ENCODE data around the gene DPH6. TPM values are rescaled to one million over a fixed set of nuclear protein-coding genes. Genes with fewer than 3 reads are reported as not detected.

DPH6 gene
- total and polyA plus RNA-seq, 3 experiments from 2014 or later: 9.6 to 17.0 (median 11.4) TPM

GRCh38 chr15:35562641-35563040 lies 16.7 kb upstream of the DPH6 start:
- Mint-ChIP-seq H3K36me3 (no peaks in the 10 kb centered on the region), H3K4me1 (no peaks in the 10 kb centered on the region), H3K4me3 (no peak overlapping the region), H3K9me3 (no peaks in the 10 kb centered on the region), H3K27ac (no peak overlapping the region), H3K27me3 (no peaks in the 10 kb centered on the region)
- Histone ChIP-seq H3K4me3 (ENCODE audit: low read length) (no peak overlapping the region), H3K4me1 (ENCODE audit: insufficient read depth, low read length) (no peaks in the 10 kb centered on the region), H3K9me3 (ENCODE audit: low read length) (no peaks in the 10 kb centered on the region), H3K27ac (ENCODE audit: low read depth, low read length) (no peak overlapping the region), H3K27me3 (ENCODE audit: insufficient read depth, low read length, poor library complexity, severe bottlenecking) (no peaks in the 10 kb centered on the region), H3K36me3 (ENCODE audit: insufficient read depth, low read length) (no peaks in the 10 kb centered on the region)
- no peak for DNase-seq
- CTCF ChIA-PET: no interaction called here
- POLR2A ChIA-PET: no interaction called here

GRCh38 chr15:35561308-35561707 lies 15.3 kb upstream of the DPH6 start:
- H3K27me3 Mint-ChIP-seq: no peaks in the 10 kb centered on the region
- no peak for DNase-seq
- no peak overlapping the region for H3K4me3 ChIP-seq (ENCODE audit: low read length)
- no peaks in the 10 kb centered on the region for H3K9me3 ChIP-seq (ENCODE audit: low read length)
- ChIA-PET POLR2A (no interaction called here), CTCF (no interaction called here)
- no peaks in the 10 kb centered on the region for H3K36me3 ChIP-seq (ENCODE audit: insufficient read depth, low read length)
- no peak overlapping the region for H3K4me3 Mint-ChIP-seq
- H3K4me1 Mint-ChIP-seq: no peaks in the 10 kb centered on the region
- no peak overlapping the region for H3K27ac ChIP-seq (ENCODE audit: low read depth, low read length)
- no peak overlapping the region for H3K27ac Mint-ChIP-seq
- no peaks in the 10 kb centered on the region for H3K36me3 Mint-ChIP-seq
- H3K4me1 ChIP-seq (ENCODE audit: insufficient read depth, low read length): no peaks in the 10 kb centered on the region
- H3K9me3 Mint-ChIP-seq: no peaks in the 10 kb centered on the region
- no peaks in the 10 kb centered on the region for H3K27me3 ChIP-seq (ENCODE audit: insufficient read depth, low read length, poor library complexity, severe bottlenecking)

- Mint-ChIP-seq H3K9me3 (no peaks in the 10 kb centered on the region), H3K27ac (no peak overlapping the region), H3K4me1 (no peaks in the 10 kb centered on the region), H3K27me3 (no peaks in the 10 kb centered on the region), H3K4me3 (no peak overlapping the region), H3K36me3 (no peaks in the 10 kb centered on the region)
- H3K27ac ChIP-seq (ENCODE audit: low read depth, low read length): no peak overlapping the region
- no peaks in the 10 kb centered on the region for H3K9me3 ChIP-seq (ENCODE audit: low read length)
- ChIA-PET POLR2A (no interaction called here), CTCF (no interaction called here)
- no peaks in the 10 kb centered on the region for H3K36me3 ChIP-seq (ENCODE audit: insufficient read depth, low read length)
- no peak overlapping the region for H3K4me3 ChIP-seq (ENCODE audit: low read length)
- no peak for DNase-seq
- no peaks in the 10 kb centered on the region for H3K27me3 ChIP-seq (ENCODE audit: insufficient read depth, low read length, poor library complexity, severe bottlenecking)
- H3K4me1 ChIP-seq (ENCODE audit: insufficient read depth, low read length): no peaks in the 10 kb centered on the region
Measured at GRCh38 chr15:35560870-35561269, 14.9 kb upstream of the DPH6 start.

GRCh38 chr15:35560258-35560657 lies 14.3 kb upstream of the DPH6 start:
- ChIA-PET POLR2A (no interaction called here), CTCF (no interaction called here)
- DNase-seq: no peak
- Histone ChIP-seq H3K27me3 (ENCODE audit: insufficient read depth, low read length, poor library complexity, severe bottlenecking) (no peaks in the 10 kb centered on the region), H3K4me1 (ENCODE audit: insufficient read depth, low read length) (no peaks in the 10 kb centered on the region), H3K27ac (ENCODE audit: low read depth, low read length) (no peak overlapping the region), H3K36me3 (ENCODE audit: insufficient read depth, low read length) (no peaks in the 10 kb centered on the region), H3K4me3 (ENCODE audit: low read length) (no peak overlapping the region), H3K9me3 (ENCODE audit: low read length) (no peaks in the 10 kb centered on the region)
- H3K4me3 Mint-ChIP-seq: no peak overlapping the region
- no peaks in the 10 kb centered on the region for H3K36me3 Mint-ChIP-seq
- H3K9me3 Mint-ChIP-seq: no peaks in the 10 kb centered on the region
- no peak overlapping the region for H3K27ac Mint-ChIP-seq
- no peaks in the 10 kb centered on the region for H3K4me1 Mint-ChIP-seq
- no peaks in the 10 kb centered on the region for H3K27me3 Mint-ChIP-seq

GRCh38 chr15:35559683-35560082 lies 13.7 kb upstream of the DPH6 start:
- CTCF ChIA-PET: no interaction called here

DNA sequence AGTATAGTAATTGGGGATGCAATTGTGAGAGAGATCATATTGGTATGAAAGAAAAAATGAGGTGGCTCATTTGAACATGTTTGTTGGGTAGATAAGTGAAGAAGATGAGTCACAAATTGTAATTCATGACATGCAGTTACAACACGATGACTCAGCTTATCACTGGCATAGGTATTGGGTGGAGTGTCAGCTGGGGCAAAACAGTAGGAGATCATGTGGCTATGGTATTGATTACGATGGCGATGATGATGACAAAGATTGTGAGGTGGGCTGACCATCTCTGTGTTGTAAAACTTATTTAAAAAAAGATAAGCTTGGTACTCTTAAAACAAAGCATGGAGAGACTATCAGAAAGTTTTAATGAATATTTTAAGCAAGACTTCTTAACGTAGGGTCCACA lies 11.6 kb upstream of the DPH6 start:
- POLR2A ChIA-PET: no interaction called here
- H3K36me3 Mint-ChIP-seq: no peaks in the 10 kb centered on the region
- no peak for DNase-seq

More at GRCh38 chr15:35559683-35560082, 13.7 kb upstream of the DPH6 start:
- DNase-seq: no peak
- H3K9me3 Mint-ChIP-seq: no peaks in the 10 kb centered on the region
- H3K36me3 Mint-ChIP-seq: no peaks in the 10 kb centered on the region
- H3K9me3 ChIP-seq (ENCODE audit: low read length): no peaks in the 10 kb centered on the region
- no peaks in the 10 kb centered on the region for H3K4me1 ChIP-seq (ENCODE audit: insufficient read depth, low read length)
- H3K4me1 Mint-ChIP-seq: no peaks in the 10 kb centered on the region
- H3K4me3 Mint-ChIP-seq: no peak overlapping the region
- H3K4me3 ChIP-seq (ENCODE audit: low read length): no peak overlapping the region
- POLR2A ChIA-PET: no interaction called here
- no peak overlapping the region for H3K27ac ChIP-seq (ENCODE audit: low read depth, low read length)
- H3K27me3 Mint-ChIP-seq: no peaks in the 10 kb centered on the region
- no peaks in the 10 kb centered on the region for H3K27me3 ChIP-seq (ENCODE audit: insufficient read depth, low read length, poor library complexity, severe bottlenecking)
- H3K27ac Mint-ChIP-seq: no peak overlapping the region
- no peaks in the 10 kb centered on the region for H3K36me3 ChIP-seq (ENCODE audit: insufficient read depth, low read length)

DNA sequence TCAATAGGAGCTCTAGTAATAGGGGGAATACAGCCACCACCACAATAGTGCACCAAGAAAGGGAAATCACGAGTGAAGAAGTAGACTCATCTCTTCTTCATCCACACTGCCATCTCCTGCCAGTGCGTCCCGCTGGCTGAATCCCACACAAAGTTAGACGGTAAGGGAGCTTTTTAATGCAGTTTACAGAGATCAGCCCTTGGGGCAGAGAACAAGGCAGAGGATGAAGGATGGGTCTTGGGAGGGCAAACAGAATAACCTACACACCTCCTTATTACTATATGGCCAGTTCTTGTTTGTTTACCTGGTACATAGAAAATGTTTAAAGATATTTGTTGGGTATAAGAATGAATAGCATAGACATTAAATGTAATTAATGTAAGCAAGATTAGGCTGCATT lies 11.0 kb upstream of the DPH6 start:
- POLR2A ChIA-PET: no interaction called here
- no peaks in the 10 kb centered on the region for H3K9me3 Mint-ChIP-seq
- H3K4me1 Mint-ChIP-seq: no peaks in the 10 kb centered on the region
- H3K4me3 ChIP-seq (ENCODE audit: low read length): no peak overlapping the region
- CTCF ChIA-PET: no interaction called here
- no peaks in the 10 kb centered on the region for H3K4me1 ChIP-seq (ENCODE audit: insufficient read depth, low read length)
- H3K9me3 ChIP-seq (ENCODE audit: low read length): no peaks in the 10 kb centered on the region
- H3K27me3 Mint-ChIP-seq: peaks cover 0 to 2% of the 10 kb centered on the region in 2 donors
- H3K27me3 ChIP-seq (ENCODE audit: insufficient read depth, low read length, poor library complexity, severe bottlenecking): no peaks in the 10 kb centered on the region
- H3K36me3 Mint-ChIP-seq: no peaks in the 10 kb centered on the region
- H3K4me3 Mint-ChIP-seq: no peak overlapping the region
- no peak for DNase-seq
- H3K36me3 ChIP-seq (ENCODE audit: insufficient read depth, low read length): no peaks in the 10 kb centered on the region
- no peak overlapping the region for H3K27ac ChIP-seq (ENCODE audit: low read depth, low read length)
- H3K27ac Mint-ChIP-seq: no peak overlapping the region

More for the DNA sequence above, 11.6 kb upstream of the DPH6 start:
- H3K27me3 Mint-ChIP-seq: peaks cover 0 to 2% of the 10 kb centered on the region in 2 donors
- no peaks in the 10 kb centered on the region for H3K9me3 Mint-ChIP-seq
- H3K9me3 ChIP-seq (ENCODE audit: low read length): no peaks in the 10 kb centered on the region
- no peak overlapping the region for H3K4me3 ChIP-seq (ENCODE audit: low read length)
- H3K4me1 ChIP-seq (ENCODE audit: insufficient read depth, low read length): no peaks in the 10 kb centered on the region
- no peak overlapping the region for H3K4me3 Mint-ChIP-seq
- CTCF ChIA-PET: no interaction called here
- H3K36me3 ChIP-seq (ENCODE audit: insufficient read depth, low read length): no peaks in the 10 kb centered on the region
- no peak overlapping the region for H3K27ac Mint-ChIP-seq
- H3K27me3 ChIP-seq (ENCODE audit: insufficient read depth, low read length, poor library complexity, severe bottlenecking): no peaks in the 10 kb centered on the region
- no peak overlapping the region for H3K27ac ChIP-seq (ENCODE audit: low read depth, low read length)
- no peaks in the 10 kb centered on the region for H3K4me1 Mint-ChIP-seq

GRCh38 chr15:35555244-35555643 lies 9.3 kb upstream of the DPH6 start:
- Mint-ChIP-seq H3K9me3 (no peaks in the 10 kb centered on the region), H3K27ac (no peak overlapping the region), H3K4me3 (no peak overlapping the region), H3K27me3 (peaks cover 0 to 4% of the 10 kb centered on the region in 2 donors), H3K4me1 (no peaks in the 10 kb centered on the region), H3K36me3 (no peaks in the 10 kb centered on the region)
- Histone ChIP-seq H3K4me3 (ENCODE audit: low read length) (no peak overlapping the region), H3K9me3 (ENCODE audit: low read length) (no peaks in the 10 kb centered on the region), H3K36me3 (ENCODE audit: insufficient read depth, low read length) (no peaks in the 10 kb centered on the region), H3K4me1 (ENCODE audit: insufficient read depth, low read length) (no peaks in the 10 kb centered on the region), H3K27ac (ENCODE audit: low read depth, low read length) (no peak overlapping the region), H3K27me3 (ENCODE audit: insufficient read depth, low read length, poor library complexity, severe bottlenecking) (no peaks in the 10 kb centered on the region)
- POLR2A ChIA-PET: no interaction called here
- no peak for DNase-seq
- CTCF ChIA-PET: no interaction called here

DNA sequence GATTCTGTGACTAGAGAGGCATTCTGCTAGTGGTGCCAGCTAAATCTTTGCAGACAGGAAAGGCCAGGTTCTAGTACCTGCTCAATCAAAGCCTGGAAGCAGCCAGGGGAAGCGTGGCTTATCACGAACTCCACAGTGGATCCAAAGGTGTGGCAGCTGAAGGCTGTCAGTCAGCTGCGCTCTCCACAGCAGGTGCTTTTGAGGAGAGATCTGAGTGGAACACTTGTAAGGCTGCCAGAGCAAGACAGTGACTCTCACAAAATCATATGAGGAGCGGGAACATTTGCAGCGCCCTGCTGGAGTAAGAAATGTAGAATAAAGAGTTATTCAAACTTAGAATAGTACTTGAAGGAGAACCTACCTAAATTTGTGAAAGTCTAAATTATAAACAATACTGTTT lies 5.0 kb upstream of the DPH6 start:
- DNase-seq: no peak
- CTCF ChIA-PET: no interaction called here
- Histone ChIP-seq H3K36me3 (ENCODE audit: insufficient read depth, low read length) (no peaks in the 10 kb centered on the region), H3K4me3 (ENCODE audit: low read length) (no peak overlapping the region), H3K27me3 (ENCODE audit: insufficient read depth, low read length, poor library complexity, severe bottlenecking) (no peaks in the 10 kb centered on the region), H3K9me3 (ENCODE audit: low read length) (no peaks in the 10 kb centered on the region), H3K4me1 (ENCODE audit: insufficient read depth, low read length) (no peaks in the 10 kb centered on the region), H3K27ac (ENCODE audit: low read depth, low read length) (no peak overlapping the region)
- H3K27me3 Mint-ChIP-seq: peaks cover 0 to 4% of the 10 kb centered on the region in 2 donors
- no peak overlapping the region for H3K4me3 Mint-ChIP-seq
- H3K9me3 Mint-ChIP-seq: no peaks in the 10 kb centered on the region
- no peak overlapping the region for H3K27ac Mint-ChIP-seq
- peaks cover 8 to 11% (median 11%) of the 10 kb centered on the region in 3 donors for H3K4me1 Mint-ChIP-seq
- POLR2A ChIA-PET: no interaction called here
- H3K36me3 Mint-ChIP-seq: no peaks in the 10 kb centered on the region

Data from CD8-positive, alpha-beta memory T cell (primary cell).